HEK293 (cell line): ENCODE measurements around the gene COL15A1.

Source experiments
- CTCF ChIA-PET: fragments of 350-600 bp; formaldehyde crosslinking; extraction: SDS; loops from one replicate; lab custom pipeline; 2021; ENCODE audit warnings: antibody characterized with exemption; lab: Yijun Ruan, JAX
- POLR2A ChIA-PET: fragments of 300-600 bp; formaldehyde crosslinking; extraction: SDS; loops from one replicate; lab custom pipeline; 2020; ENCODE audit warnings: antibody characterized with exemption, inconsistent platforms; lab: Yijun Ruan, JAX
- H3K27ac ChIP-seq: fragments of 200-500 bp; sonication (Bioruptor generic); 2 replicates; pipeline ENCODE4 v1.5.1; 2014; ENCODE audit warnings: low read depth, low read length, control low read depth, inconsistent platforms; ENCODE audit errors: extremely low read depth
- H3K36me3 ChIP-seq, 2 experiments: fragments of 200-500 bp in 1 of 2; sonication (Bioruptor generic) in 1 of 2; 1 replicate in 1 of 2; 2 replicates in 1 of 2; pipeline ENCODE4 v1.5.1; 2014 to 2017; ENCODE audit warnings: inconsistent platforms in 2 of 2, low read length in 2 of 2; ENCODE audit not compliant: control insufficient read depth in 2 of 2, insufficient read depth in 1 of 2
- H3K4me1 ChIP-seq: fragments of 200-500 bp; sonication (Bioruptor generic); 2 replicates; pipeline ENCODE4 v1.5.1; 2014; ENCODE audit warnings: mild to moderate bottlenecking, low read length, inconsistent platforms; ENCODE audit not compliant: control insufficient read depth, insufficient read depth
- H3K4me3 ChIP-seq: 2 replicates; pipeline ENCODE4 v1.5.1; 2011; ENCODE audit warnings: low read depth, mild to moderate bottlenecking, control low read depth, low read length, moderate library complexity
- H3K9me3 ChIP-seq: fragments of 200-500 bp; sonication (Bioruptor generic); 2 replicates; pipeline ENCODE4 v1.5.1; 2014; ENCODE audit warnings: low read depth, low read length, inconsistent platforms; ENCODE audit not compliant: control insufficient read depth, insufficient read depth
- AEBP2 ChIP-seq: fragments of 450-650 bp; formaldehyde crosslinking; IDR thresholded peaks from 2 replicates; pipeline ENCODE4 v1.5.1; 2016; ENCODE audit warnings: missing biosample characterization, missing genetic modification characterization, borderline replicate concordance
- FEZF1 ChIP-seq: fragments of 450-650 bp; formaldehyde crosslinking; IDR thresholded peaks from 2 replicates; pipeline ENCODE4 v1.5.1; 2016; ENCODE audit warnings: missing biosample characterization, missing genetic modification characterization
- KLF7 ChIP-seq: fragments of 450-650 bp; formaldehyde crosslinking; IDR thresholded peaks from 2 replicates; pipeline ENCODE4 v1.5.1; 2016; ENCODE audit warnings: missing biosample characterization, missing genetic modification characterization, borderline replicate concordance
- REST ChIP-seq: fragments of 450-650 bp; formaldehyde crosslinking; IDR thresholded peaks from 2 replicates; pipeline ENCODE4 v1.5.1; 2016; ENCODE audit warnings: missing biosample characterization, missing genetic modification characterization
- SP2 ChIP-seq: fragments of 450-650 bp; formaldehyde crosslinking; IDR thresholded peaks from 2 replicates; pipeline ENCODE4 v1.5.1; 2016; ENCODE audit warnings: missing biosample characterization, missing genetic modification characterization
- WT1 ChIP-seq: fragments of 450-650 bp; formaldehyde crosslinking; IDR thresholded peaks from 2 replicates; pipeline ENCODE4 v1.5.1; 2016; ENCODE audit warnings: missing biosample characterization, missing genetic modification characterization
- ZBTB26 ChIP-seq: fragments of 450-650 bp; formaldehyde crosslinking; optimal IDR thresholded peaks from 2 replicates; pipeline ENCODE3; 2016; ENCODE audit warnings: missing biosample characterization, mild to moderate bottlenecking, missing genetic modification characterization
- ZNF157 ChIP-seq: fragments of 450-650 bp; formaldehyde crosslinking; IDR thresholded peaks from 2 replicates; pipeline ENCODE4 v1.5.1; 2016; ENCODE audit warnings: missing biosample characterization, missing genetic modification characterization
- ZNF48 ChIP-seq: fragments of 450-650 bp; formaldehyde crosslinking; IDR thresholded peaks from 2 replicates; pipeline ENCODE4 v1.5.1; 2016; ENCODE audit warnings: missing biosample characterization, missing genetic modification characterization
- ZNF501 ChIP-seq: fragments of 450-650 bp; formaldehyde crosslinking; IDR thresholded peaks from 2 replicates; pipeline ENCODE4 v1.5.1; 2016; ENCODE audit warnings: missing biosample characterization, missing genetic modification characterization
- ZNF513 ChIP-seq: fragments of 450-650 bp; IDR thresholded peaks from 2 replicates; pipeline ENCODE4 v1.5.1; 2018; ENCODE audit warnings: missing biosample characterization, missing genetic modification characterization
- ZNF529 ChIP-seq: fragments of 450-650 bp; formaldehyde crosslinking; IDR thresholded peaks from 2 replicates; pipeline ENCODE4 v1.5.1; 2017; ENCODE audit warnings: missing genetic modification characterization, missing biosample characterization; ENCODE audit not compliant: insufficient replicate concordance
- ZNF548 ChIP-seq: fragments of 450-650 bp; formaldehyde crosslinking; IDR thresholded peaks from 2 replicates; pipeline ENCODE4 v1.5.1; 2016; ENCODE audit warnings: missing biosample characterization, missing genetic modification characterization
- ZNF623 ChIP-seq: fragments of 450-650 bp; formaldehyde crosslinking; IDR thresholded peaks from 2 replicates; pipeline ENCODE4 v1.5.1; 2016; ENCODE audit warnings: missing biosample characterization, missing genetic modification characterization
- ZNF629 ChIP-seq: fragments of 450-650 bp; formaldehyde crosslinking; IDR thresholded peaks from 2 replicates; pipeline ENCODE4 v1.5.1; 2017; ENCODE audit warnings: missing biosample characterization, missing genetic modification characterization
- ZNF776 ChIP-seq: fragments of 450-650 bp; formaldehyde crosslinking; IDR thresholded peaks from 2 replicates; pipeline ENCODE4 v1.5.0; 2017; ENCODE audit warnings: missing biosample characterization, missing genetic modification characterization, borderline replicate concordance
- ZNF843 ChIP-seq: fragments of 450-650 bp; formaldehyde crosslinking; IDR thresholded peaks from 2 replicates; pipeline ENCODE4 v1.5.1; 2016; ENCODE audit warnings: missing biosample characterization, missing genetic modification characterization
- ZSCAN16 ChIP-seq: fragments of 450-650 bp; formaldehyde crosslinking; IDR thresholded peaks from 2 replicates; pipeline ENCODE4 v1.5.1; 2016; ENCODE audit warnings: missing biosample characterization, missing genetic modification characterization
- ZSCAN30 ChIP-seq: fragments of 450-650 bp; IDR thresholded peaks from 2 replicates; pipeline ENCODE4 v1.5.1; 2018; ENCODE audit warnings: missing biosample characterization, mild to moderate bottlenecking, missing genetic modification characterization, moderate library complexity
- ZXDB ChIP-seq: fragments of 450-650 bp; formaldehyde crosslinking; IDR thresholded peaks from 2 replicates; pipeline ENCODE4 v1.5.1; 2016; ENCODE audit warnings: missing biosample characterization, missing genetic modification characterization

COL15A1 gene

GRCh38 chr9:98929071-98929470 lies 14.6 kb upstream of the COL15A1 start (continued):
- TF ChIP-seq REST (tag by site-specific recombination) (no peak), ZSCAN30 (tag by site-specific recombination) (no peak), ZNF501 (tag by site-specific recombination) (no peak), WT1 (peak; percentile 44; the same call in 1 of the 2 replicates), ZNF548 (no peak), ZNF529 (no peak), KLF7 (tag by site-specific recombination) (no peak), ZNF843 (tag by site-specific recombination) (peak; percentile 49; the same call in 1 of the 2 replicates), ZBTB26 (tag by site-specific recombination) (no peak), ZXDB (no peak), ZNF623 (tag by site-specific recombination) (no peak), ZNF776 (tag by site-specific recombination) (no peak)

- H3K4me1 ChIP-seq: peaks cover 7% of the 10 kb centered on the region
- H3K36me3 ChIP-seq: no peaks in the 10 kb centered on the region
- ChIA-PET POLR2A (interaction anchor here (0.9 kb wide), 1 partner anchor 43 kb away, joined by 3 read pairs; no protein-coding TSS in a partner anchor), CTCF (no interaction called here)
- TF ChIP-seq ZNF48 (no peak), FEZF1 (tag by site-specific recombination) (0 out of 2 replicates have a peak, but pooled peaks have one; percentile 26), ZNF629 (peak; percentile 53)
- H3K27ac ChIP-seq: peak overlapping the region; percentile 37; the same call in 1 of the 2 replicates
- H3K4me3 ChIP-seq: no peak overlapping the region
- H3K9me3 ChIP-seq: no peaks in the 10 kb centered on the region
Measured at GRCh38 chr9:98929895-98930341, 13.8 kb upstream of the COL15A1 start.

- TF ChIP-seq ZNF157 (tag by site-specific recombination) (no peak), AEBP2 (tag by site-specific recombination) (no peak), ZNF513 (tag by site-specific recombination) (no peak), SP2 (tag by site-specific recombination) (no peak), ZSCAN16 (tag by site-specific recombination) (no peak)
- ChIA-PET CTCF (interaction anchor here (1.2 kb wide), 1 partner anchor 18 kb away, joined by 4 read pairs; no protein-coding TSS in a partner anchor), POLR2A (no interaction called here)
- Histone ChIP-seq H3K9me3 (no peaks in the 10 kb centered on the region), H3K4me3 (no peak overlapping the region), H3K36me3 (no peaks in the 10 kb centered on the region), H3K4me1 (peaks cover 7% of the 10 kb centered on the region), H3K27ac (no peak overlapping the region)
Measured at GRCh38 chr9:98930792-98931191, 12.9 kb upstream of the COL15A1 start.
